ENCODE results near the gene SLAIN2. TPM values are rescaled to one million over a fixed set of nuclear protein-coding genes. Genes with fewer than 3 reads are reported as not detected.

SLAIN2 gene
- total RNA-seq, 1 donor from 2014 or later, result 62.1 TPM

- Mint-ChIP-seq H3K27ac (no peak overlapping the region), H3K9me3 (peaks cover 10% of the 10 kb centered on the region), H3K27me3 (peaks cover 10% of the 10 kb centered on the region), H3K4me1 (no peaks in the 10 kb centered on the region), H3K36me3 (ENCODE audit: low read depth) (no peaks in the 10 kb centered on the region), H3K4me3 (no peak overlapping the region)
- ChIA-PET POLR2A (no interaction called here), CTCF (no interaction called here)
- no peak for DNase-seq
- intact Hi-C loops (cut with micrococcal nuclease), result no loop called here
- ATAC-seq (ENCODE audit: low read depth), result no peak
- no peak for TF ChIP-seq CTCF (IDR thresholded peaks at IDR 0.05)
Measured at GRCh38 chr4:48467891-48468290, 126.6 kb downstream of the SLAIN2 start.

DNA sequence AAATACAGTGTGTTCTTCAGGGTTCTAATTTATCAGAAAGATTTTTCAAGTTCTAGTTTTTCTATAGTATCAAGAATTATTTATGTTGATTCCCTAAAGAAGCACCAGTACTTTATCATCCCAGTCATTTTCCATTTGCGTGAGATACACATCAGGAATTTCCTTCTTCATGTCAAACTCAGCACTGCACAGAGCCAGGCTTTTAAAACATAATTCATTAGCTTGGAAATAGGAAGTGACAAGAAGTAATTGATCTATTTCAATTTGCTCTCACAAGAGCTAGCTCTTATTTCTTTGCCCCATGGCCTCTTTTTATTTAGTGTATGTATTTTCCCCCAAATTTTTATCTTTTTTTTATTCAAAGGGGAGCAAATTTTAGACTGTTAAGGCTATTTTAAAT lies 128.8 kb downstream of the SLAIN2 start:
- ChIA-PET CTCF (no interaction called here), POLR2A (no interaction called here)
- ATAC-seq (ENCODE audit: low read depth), result no peak
- Mint-ChIP-seq H3K27me3 (peaks cover 8% of the 10 kb centered on the region), H3K36me3 (ENCODE audit: low read depth) (no peaks in the 10 kb centered on the region), H3K9me3 (no peaks in the 10 kb centered on the region), H3K27ac (no peak overlapping the region), H3K4me1 (no peaks in the 10 kb centered on the region), H3K4me3 (no peak overlapping the region)
- intact Hi-C loops (cut with micrococcal nuclease), result no loop called here
- no peak for DNase-seq
- no peak for TF ChIP-seq CTCF (IDR thresholded peaks at IDR 0.05)

GRCh38 chr4:48470570-48470969 lies 129.2 kb downstream of the SLAIN2 start:
- CTCF ChIA-PET, result no interaction called here
- Mint-ChIP-seq H3K27ac (no peak overlapping the region), H3K36me3 (ENCODE audit: low read depth) (no peaks in the 10 kb centered on the region), H3K4me3 (no peak overlapping the region), H3K27me3 (peaks cover 8% of the 10 kb centered on the region), H3K9me3 (no peaks in the 10 kb centered on the region), H3K4me1 (no peaks in the 10 kb centered on the region)
- ATAC-seq (ENCODE audit: low read depth), result no peak
- intact Hi-C loops (cut with micrococcal nuclease), result no loop called here
- TF ChIP-seq CTCF (IDR thresholded peaks at IDR 0.05), result no peak
- DNase-seq, result no peak
- POLR2A ChIA-PET, result no interaction called here

GRCh38 chr4:48472794-48473193 lies 131.5 kb downstream of the SLAIN2 start:
- H3K4me3 Mint-ChIP-seq, result no peak overlapping the region
- ATAC-seq (ENCODE audit: low read depth), result no peak
- ChIA-PET POLR2A (no interaction called here), CTCF (no interaction called here)
- no peaks in the 10 kb centered on the region for H3K36me3 Mint-ChIP-seq (ENCODE audit: low read depth)
- no peaks in the 10 kb centered on the region for H3K9me3 Mint-ChIP-seq
- peaks cover 8% of the 10 kb centered on the region for H3K27me3 Mint-ChIP-seq
- no peak overlapping the region for H3K27ac Mint-ChIP-seq
- TF ChIP-seq CTCF (IDR thresholded peaks at IDR 0.05), result no peak
- DNase-seq, result no peak
- intact Hi-C loops (cut with micrococcal nuclease), result no loop called here
- no peaks in the 10 kb centered on the region for H3K4me1 Mint-ChIP-seq

DNA sequence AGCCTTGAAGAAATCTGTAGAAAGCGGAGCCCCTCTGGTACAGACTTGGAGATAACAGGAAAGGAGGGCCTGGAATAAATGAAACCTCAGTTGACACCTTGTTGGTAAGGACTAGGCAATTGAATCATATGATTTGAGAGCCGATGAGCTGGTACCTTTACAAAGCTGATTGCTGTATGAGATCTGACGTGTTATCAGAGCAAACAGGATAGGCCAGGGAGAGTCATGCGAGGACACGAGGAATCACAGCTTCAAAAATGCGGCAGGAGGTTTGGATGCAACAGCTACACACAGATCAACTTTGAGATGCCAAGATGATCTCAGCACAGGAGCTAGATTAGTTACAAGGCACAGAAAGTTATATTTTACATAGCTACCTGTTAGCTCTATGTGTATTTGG lies 134.4 kb downstream of the SLAIN2 start:
- CTCF ChIA-PET, result interaction anchor here (0.7 kb wide), 1 partner anchor 451 kb away, joined by 3 read pairs; no protein-coding TSS in a partner anchor
- POLR2A ChIA-PET, result no interaction called here
- H3K27ac Mint-ChIP-seq, result no peak overlapping the region

More for the DNA sequence above, 134.4 kb downstream of the SLAIN2 start:
- DNase-seq (no peak), ATAC-seq (ENCODE audit: low read depth) (no peak)
- H3K36me3 Mint-ChIP-seq (ENCODE audit: low read depth), result no peaks in the 10 kb centered on the region
- no peaks in the 10 kb centered on the region for H3K4me1 Mint-ChIP-seq
- H3K27me3 Mint-ChIP-seq, result peaks cover 3% of the 10 kb centered on the region
- no peaks in the 10 kb centered on the region for H3K9me3 Mint-ChIP-seq
- H3K4me3 Mint-ChIP-seq, result no peak overlapping the region
- intact Hi-C loops (cut with micrococcal nuclease), result no loop called here
- no peak for TF ChIP-seq CTCF (IDR thresholded peaks at IDR 0.05)

Other genes starting within 250 kb of the SLAIN2 start
- gene TXK, start 207.3 kb upstream of the SLAIN2 start, total RNA-seq, result 0.98 and 1.7 TPM in 2 replicates
- gene TEC, start 71.7 kb upstream of the SLAIN2 start, total RNA-seq, result 8.7 and 8.8 TPM in 2 replicates
- gene SLC10A4, start 141.8 kb downstream of the SLAIN2 start, total RNA-seq, result not detected in 2 replicates
- not detected in 2 replicates for gene ZAR1, start 148.7 kb downstream of the SLAIN2 start, total RNA-seq

All from activated B cell treated with CpG ODN at 0.5 μM for 24 hours (primary cell).